HG02938 (cell line): ENCODE measurements around the gene DNAH5.
"Not testable (repeated sequence)": the region's sequence is repeated elsewhere in the genome, so short reads cannot be mapped to it uniquely, and the experiment has no call there.

Experiments used
- ATAC-seq: cut with Tn5 transposase; IDR thresholded peaks from one replicate; pipeline ENCODE4 v1.9.1; 2021; ENCODE audit warnings: mild to moderate bottlenecking, moderate library complexity; ENCODE audit not compliant: unreplicated experiment

DNAH5 gene

DNA sequence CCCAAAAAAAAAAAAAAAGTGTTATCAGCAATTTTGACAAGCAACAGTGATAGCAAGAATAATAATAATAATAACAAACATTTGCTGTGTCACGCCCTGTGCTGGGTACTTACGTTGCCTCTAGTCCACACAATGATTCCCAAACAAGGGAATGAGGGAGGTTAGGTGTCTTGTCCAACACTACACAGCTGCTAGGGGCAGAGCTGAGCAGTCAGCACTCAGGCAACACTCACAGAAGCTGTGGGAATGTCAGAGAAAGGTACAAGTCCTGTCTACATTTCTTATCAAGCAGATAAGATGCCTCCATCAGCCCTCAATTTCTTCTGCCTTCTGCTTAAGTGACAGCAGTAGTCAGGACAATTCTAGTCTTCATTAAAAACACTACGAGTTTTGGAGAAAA, 111.0 kb downstream of the DNAH5 start:
- no peak for ATAC-seq

DNA sequence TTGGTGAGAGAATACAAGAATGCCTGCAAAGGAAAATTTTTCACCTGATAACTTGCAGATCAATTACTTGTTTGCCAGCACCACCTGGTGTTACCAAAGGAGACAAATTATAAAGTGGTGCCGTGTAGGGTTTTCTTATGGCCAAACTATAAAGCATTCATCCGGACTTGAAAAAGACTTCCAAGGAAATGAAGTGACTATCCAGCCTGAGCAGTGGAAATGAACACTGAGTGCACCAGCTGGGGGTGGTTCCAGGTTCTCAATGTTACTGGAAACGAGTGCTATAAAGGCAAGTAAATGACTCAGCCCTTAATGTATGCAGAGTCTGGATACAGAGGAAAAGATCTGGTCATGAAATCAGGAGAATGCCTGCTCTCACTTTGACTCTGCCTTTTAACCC, 113.1 kb downstream of the DNAH5 start:
- ATAC-seq = no peak

DNA sequence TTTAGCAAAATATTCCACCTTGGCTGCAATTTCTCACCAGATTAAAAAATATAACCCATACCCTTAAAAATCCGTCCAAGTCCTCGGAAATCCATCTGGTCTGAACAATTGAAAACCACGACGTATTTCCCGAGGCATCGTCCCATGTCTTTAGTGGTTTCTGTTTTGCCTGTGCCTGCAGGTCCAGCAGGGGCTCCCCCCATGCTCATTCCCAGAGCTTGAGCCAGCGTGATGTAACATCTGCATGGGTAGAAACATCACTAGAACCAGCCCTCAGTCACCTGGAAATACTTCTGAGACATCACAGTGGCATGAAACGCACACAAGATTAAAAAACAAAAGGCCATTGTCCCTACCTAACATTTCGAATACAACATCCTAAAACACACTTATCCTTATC, 114.0 kb downstream of the DNAH5 start:
- ATAC-seq = no peak

DNA sequence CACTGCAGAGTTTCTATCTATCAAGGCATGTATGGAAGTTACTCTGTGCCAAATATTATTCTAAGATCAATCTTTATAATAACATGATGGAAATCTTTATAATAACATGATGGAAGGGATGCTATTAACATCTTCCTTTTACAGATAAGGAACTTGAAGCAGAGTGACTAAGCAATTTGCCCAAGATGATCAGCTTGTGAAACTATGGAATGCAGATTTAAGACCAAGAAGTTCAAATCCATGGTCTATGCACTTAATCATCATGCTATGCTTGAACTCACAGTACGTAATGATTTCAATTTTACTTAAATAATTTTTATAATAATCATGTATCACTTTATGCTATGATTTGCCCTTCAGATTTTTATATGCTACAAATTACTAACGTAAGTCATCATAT, 123.1 kb downstream of the DNAH5 start:
- ATAC-seq = no peak

DNA sequence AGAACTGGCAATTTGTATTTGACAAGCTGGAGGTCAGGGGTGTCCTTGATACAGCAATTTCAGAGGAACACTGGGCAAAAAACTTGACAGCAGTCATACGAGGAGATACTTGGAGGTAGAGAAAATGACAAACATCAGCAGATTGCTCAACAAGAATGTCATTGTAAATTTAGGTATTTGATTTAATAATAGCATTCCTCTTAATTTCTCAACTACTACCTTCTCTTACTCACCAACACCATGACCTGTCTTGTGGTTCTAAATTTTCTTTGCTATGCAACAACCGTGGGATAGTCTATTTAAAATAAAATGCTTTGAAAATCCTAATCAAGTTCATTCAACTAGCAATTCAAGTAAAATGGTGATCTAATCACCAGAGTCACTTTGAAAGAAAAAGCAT, 128.4 kb downstream of the DNAH5 start:
- no peak for ATAC-seq

DNA sequence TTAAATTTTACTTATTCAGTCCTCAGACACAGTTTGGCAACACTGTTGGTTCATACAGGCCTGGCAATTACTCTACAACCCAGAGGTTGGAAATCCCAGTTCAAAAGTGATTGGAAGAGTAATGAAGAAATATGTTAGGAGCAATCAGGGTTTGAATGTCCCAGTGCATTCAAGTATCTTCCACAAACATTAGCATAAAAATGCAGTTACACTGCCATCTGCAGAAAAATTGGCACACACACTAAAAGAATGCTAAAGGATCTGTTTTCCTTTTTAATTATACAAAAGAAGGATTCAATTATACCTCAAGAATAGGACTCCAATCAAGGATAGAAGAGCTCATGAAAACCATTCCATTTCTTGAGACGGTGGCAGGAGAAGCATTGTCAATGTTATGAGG, 130.2 kb downstream of the DNAH5 start:
- no peak for ATAC-seq

DNA sequence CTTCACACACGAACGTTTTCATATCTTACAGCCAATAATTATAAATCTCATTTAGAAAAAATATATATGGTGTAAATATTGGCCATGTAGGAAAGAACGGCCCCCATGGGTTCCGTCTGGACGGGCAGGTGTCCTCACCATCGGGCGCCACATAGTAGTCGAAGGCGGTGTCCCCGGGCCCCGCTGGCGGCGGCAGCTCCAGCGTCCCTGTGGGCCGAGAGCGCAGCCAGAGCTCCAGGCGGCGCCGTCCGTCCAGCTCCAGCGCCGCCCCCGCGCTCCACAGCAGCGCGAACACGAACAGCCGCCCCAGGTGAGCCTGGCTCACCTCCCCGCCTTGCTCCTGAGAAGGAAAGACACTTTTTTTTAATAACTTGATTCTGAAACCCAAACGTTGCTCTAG, 134.6 kb downstream of the DNAH5 start:
- no peak for ATAC-seq

DNA sequence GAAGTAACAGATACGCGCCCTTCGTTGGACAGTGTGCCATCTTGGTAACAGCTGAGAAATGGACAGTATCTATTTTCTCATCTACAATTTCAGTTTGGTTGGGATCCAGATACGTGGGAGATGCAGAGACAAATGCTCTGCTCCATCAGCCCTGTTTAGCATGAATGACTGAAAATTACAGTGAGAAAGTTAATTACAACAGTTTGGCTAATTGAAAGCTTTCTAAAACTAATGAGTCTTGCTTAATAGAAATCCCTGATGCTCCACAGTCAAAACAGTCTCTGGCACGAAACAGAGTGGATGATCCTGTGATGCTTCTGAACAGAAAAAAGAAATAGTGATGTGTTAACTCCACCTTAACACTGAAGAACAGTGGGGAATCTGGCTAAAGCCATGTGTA, 140.2 kb downstream of the DNAH5 start:
- ATAC-seq = no peak

DNA sequence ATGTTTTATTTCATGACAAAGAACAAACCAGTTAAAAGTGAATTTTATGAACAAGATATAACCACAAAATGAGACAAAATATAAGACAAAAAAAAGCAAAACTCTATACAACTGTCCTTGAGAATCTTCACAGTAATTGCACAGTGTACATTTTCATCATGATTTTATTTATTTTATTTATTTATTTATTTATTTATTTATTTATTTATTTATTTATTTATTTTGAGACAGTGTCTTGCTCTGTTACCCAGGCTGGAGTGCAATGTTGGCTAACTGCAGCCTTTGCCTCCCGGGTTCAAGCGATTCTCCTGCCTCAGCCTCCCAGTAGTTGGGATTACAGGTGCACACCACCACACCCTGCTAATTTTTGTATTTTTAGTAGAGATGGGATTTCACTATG, 145.9 kb downstream of the DNAH5 start:
- not testable (repeated sequence) for ATAC-seq

DNA sequence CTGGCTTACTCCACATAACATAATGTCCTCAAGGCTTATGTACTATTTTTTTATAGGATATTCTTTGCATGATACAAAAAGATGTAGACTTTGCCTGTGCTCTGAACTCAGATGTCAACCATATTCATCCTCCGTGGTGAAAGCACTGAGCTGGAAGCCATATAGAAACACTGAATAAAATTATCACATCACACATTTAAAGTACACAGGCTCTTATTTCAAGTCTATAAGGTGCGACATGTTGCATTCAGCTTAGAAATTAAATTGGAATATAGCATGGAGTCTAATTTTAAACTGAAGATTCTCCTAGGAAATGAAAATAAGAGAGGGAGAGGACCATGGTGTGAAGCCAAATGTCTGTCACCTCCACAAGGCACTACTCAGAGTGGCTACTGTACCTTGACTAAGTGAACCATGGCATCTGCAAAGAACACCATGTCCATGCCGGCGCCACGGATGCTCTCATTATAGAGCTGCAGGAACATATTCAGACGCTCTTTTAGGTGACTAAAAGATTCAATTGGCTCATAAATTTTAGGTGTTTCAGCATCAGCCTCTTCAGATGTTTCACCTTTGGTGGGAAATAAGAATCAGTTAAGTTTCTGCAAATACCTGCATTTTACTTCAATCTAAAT, 158.6 kb downstream of the DNAH5 start:
- no peak for ATAC-seq

DNA sequence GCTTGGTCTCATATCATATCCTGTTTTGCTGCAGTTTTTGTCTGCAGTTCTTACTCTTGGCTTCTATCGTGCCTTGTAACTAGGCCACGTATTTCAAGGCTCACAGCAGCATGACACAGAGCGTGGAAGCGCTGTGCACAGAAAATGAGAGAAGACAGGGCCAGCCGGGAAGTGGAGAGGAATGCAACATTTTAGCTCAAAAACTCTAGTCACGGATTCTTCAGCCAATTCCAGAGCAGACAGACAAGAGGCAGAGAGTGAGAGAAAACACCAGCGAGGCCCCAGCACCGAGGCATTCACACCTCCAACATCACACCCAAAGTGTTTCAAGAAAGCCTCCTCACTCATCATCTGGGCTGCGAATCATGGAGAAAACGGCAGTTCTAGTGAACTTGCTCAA, 160.8 kb downstream of the DNAH5 start:
- ATAC-seq = no peak

DNA sequence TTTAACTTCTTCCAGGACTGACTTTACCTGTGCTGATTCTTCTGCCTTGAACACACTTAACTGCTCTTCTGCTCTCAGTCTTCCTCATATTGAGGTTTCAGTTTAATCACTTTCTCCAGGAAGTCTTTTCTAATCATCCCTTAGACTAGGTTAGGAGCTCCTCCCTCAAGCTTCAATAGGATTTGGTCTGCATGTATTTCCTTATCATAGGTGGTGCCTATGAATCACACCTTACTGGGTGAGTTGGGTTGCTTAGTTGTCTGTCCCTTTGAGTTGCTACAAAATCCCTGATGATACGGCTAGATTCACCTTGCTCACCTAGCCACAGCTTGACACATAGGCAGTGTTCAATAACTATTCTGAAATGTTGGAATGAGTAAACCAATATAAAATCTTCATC, 164.4 kb downstream of the DNAH5 start:
- ATAC-seq = no peak

DNA sequence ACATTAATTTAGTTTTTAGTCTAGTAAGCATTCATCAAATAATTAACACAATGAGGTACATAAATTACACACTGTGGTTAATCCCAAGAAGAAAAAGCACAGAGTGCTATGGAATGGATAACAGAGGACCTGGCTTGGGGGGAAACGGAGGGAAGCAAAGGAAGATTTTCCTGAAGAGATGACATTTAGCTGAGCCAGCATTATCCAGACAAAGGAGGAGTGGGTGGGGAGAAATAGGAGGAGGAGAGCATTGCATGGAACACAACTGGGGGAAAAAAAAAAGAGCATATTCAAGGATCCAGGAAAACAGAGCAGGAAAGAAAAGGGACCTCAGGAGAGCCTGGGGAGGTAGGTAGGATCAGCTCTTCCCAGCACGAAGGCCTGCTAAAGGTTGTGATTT, 170.8 kb downstream of the DNAH5 start:
- no peak for ATAC-seq

DNA sequence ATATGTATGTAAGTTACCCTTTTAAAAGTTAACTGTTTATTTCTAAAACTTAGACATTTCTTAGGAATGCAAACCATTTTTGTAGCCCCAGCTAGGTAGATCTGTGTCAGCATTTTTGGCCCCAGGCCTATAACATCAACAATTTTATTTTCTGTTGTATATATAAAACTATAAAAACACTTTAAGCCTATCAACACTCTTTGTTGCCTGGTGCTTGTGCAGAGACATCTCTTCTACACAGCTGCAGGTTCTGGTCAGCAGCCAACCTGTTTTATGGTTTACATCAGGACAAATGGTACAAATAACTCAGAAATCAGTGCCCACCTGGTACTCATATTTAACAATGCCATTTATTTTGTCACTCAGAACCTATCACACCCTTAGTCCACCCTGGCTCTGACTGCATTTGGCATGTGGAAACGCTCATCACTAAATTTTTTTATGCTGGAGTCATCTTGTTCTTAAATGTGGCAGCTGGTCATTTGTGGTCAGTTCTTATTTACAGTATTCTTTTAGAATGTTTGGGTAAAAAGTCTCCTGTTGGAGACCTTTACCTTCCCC, 173.4 kb downstream of the DNAH5 start:
- no peak for ATAC-seq

DNA sequence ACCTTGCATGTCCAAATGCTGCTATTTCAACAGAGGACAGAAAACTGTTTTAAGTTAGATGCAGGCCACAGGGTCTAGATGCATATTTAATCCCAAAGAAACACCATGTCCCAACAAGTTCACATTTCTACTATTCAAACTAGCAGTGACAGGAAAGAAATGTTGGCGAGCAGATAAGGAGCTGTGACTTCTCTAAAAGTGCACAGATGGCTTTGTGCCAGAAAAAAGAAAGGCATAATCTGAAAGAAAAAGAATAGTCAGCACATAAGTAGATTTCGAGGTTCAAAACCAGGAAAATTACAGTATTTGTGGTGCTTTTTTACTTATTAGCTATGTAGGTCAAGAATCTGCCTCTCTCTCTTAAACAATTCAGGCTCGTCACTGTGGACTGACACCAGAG, 178.3 kb downstream of the DNAH5 start:
- no peak for ATAC-seq

DNA sequence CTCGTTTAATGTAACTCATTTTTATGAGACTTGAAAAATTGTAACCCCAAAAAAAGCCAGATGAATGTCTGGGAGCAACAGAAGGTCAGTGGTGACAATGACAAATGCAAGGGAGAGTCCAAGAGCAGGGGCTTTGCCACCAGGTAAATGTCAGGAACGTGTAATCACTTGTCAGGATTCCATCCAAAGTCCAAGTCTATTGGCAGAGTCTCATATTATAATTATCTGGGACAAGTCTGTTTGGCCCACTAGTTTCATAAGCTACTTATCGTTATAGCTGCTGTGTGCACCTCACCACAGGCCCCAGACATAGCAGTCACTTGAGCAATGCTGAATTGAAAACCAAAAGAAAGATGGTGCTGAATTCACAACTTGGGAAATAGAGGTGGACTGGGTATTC, 180.8 kb downstream of the DNAH5 start:
- no peak for ATAC-seq

DNA sequence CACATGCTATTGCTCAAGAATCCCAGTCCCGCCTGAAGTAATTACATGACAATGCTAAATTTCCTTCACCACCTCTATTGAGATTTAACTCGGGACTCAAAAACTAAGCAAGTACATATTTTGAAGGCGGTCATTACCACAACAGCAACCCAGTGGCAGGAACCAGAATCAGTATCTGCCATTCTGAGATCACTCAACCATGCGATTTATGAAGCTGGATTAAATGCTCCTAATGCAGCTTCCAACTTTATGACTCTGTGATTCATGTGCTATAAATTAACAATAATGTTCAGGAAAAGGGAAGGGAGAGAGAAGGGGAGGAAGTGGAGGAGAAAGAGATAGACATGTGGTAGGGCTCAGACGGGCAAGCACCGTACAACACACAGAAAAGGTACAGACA, 194.7 kb downstream of the DNAH5 start:
- no peak for ATAC-seq

DNA sequence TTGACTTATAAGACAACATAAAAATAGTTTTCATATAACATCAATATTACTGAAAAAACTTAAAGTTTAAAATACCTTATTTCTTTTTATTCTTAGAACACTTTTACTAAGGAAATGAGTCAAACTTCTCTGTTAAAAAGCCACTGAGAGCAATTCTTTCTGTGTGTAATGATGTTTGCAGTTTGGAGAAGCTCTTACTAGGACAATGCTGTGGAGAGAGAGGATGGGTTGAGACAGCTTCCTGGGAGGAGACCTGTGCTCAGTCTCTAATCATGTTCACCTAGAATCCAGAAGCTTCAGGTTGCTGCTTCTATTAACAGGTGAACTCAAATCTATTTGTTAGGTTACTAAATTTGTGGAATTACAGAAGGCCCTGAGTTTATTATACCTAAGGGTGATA, 198.5 kb downstream of the DNAH5 start:
- ATAC-seq = no peak

DNA sequence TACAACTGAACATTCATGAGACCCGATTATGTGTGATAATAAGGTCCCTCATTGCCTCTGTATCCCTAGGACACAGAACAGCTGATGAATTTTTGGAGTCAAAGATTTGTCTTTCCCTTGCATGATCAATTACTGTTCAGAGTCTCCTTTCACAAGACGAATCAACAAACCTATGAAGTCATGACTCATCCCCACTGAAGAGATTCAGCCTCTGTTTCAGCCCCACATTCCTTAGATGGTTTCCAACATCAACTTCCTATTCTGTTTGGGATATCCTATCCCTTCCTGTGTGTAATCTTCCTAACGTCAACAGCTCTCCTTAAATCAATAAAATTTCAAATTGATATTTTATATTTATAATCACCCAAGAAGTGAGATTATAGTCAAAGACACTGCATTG, 199.0 kb downstream of the DNAH5 start:
- ATAC-seq = no peak

DNA sequence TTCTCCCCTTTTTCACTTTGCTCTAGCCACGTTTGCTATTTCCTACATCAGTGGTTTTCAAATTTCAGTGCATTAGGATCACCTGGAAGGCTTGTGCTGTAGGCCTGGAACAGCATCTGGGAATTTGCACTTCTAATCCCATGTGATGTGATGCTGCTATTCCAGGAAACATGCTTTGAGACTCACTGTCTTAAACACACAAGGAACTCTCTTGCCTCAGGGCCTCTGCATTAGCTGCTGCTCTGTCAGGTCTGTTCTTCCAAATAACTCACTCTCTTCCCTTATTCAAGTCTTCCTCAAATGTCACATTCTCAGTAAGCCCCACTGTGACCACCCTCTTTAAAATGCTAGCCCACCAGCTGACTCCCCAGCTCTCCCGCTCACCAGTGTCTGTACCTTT, 204.0 kb downstream of the DNAH5 start:
- ATAC-seq = no peak

DNA sequence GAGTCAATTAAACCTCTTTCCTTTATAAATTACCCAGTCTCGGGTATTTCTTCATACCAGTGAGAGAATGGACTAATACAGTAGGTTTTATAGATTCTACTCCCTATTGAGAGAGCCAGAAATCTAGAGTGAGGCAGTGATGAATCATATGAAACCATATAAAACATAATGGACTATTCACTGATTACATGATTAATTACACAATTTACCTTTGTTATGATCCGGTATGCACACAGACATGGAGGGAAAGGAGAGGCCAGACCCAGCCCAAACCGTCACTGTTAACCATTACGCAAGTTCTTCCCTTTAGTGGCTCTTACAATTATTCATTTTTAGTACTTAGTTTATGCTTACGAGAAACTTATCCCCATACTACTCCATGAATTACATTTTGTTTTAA, 205.0 kb downstream of the DNAH5 start:
- no peak for ATAC-seq

DNA sequence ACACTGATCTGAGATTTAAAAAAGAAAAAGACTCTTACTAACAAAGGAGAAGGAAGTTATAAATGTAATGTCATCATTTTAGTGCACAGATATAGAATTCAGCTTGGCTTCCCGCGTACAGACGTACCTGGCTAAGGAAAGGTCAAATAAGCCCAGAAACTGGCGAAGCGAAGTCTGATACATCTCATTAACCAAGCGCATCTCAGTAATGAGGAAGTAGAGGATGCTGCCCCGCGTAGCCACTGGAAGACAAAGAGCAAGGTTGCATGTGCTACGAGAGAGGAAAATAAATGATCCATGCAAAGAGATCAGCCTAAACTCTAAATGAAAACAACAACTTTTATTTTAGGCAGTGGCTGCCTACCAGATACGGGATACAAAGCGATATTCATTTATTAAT, 208.8 kb downstream of the DNAH5 start:
- ATAC-seq = no peak

DNA sequence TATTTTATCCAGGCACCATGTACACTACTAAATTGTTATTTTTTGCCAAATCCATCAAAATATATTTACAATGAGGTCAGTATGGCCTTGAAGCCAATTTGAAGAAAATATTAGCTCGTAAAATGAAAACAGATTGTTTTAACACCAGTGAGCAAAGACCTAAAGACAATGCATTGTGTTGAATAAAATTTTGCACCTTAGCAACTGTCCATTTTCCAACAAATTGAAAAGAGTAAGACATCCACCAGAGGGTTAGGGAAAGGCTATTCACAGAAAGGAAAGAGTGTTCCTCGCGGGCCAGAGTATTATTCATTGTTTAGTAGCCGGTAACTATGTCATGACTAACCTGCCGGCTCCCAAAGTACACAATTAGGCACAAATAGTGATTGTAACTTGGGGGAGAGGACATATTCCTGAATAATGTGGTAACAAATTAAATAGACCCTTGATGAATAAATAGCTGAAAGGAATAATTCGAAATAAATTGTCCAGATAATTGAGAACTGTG, 213.3 kb downstream of the DNAH5 start:
- ATAC-seq = no peak
